Ovary (tissue), 3 donors: ENCODE measurements around the gene SPIN1.

ENCODE experiments used
- CTCF ChIP-seq, 3 donors: fragments of 450-650 bp in 2 of 3; fragments of 200-600 bp in 1 of 3; IDR thresholded peaks; one replicate each; pipeline versions ENCODE4 v1.5.1 to v1.8.0; 2016 to 2022; ENCODE audit warnings: antibody characterized with exemption in 3 of 3, mild to moderate bottlenecking in 1 of 3
- EP300 ChIP-seq: sonication (generic); formaldehyde crosslinking; IDR thresholded peaks from one replicate; pipeline ENCODE4 v1.6.1; 2017; ENCODE audit warnings: antibody characterized with exemption
- POLR2A ChIP-seq: fragments of 450-650 bp; IDR thresholded peaks from one replicate; pipeline ENCODE4 v1.6.1; 2017; ENCODE audit warnings: antibody characterized with exemption, mild to moderate bottlenecking, moderate library complexity
- donor health status: DM: no; HTN: no; CAD: no.

GRCh38 chr9:88362681-88363080 is 25.6 kb upstream of the SPIN1 start:
- no peak for TF ChIP-seq POLR2A
- TF ChIP-seq CTCF (IDR thresholded peaks at IDR 0.05): no peak
- no peak for TF ChIP-seq EP300
